GM19455 (cell line): ENCODE measurements around the gene SAMD7.
A peak's percentile ranks its signal among the peaks of the same experiment; 100 is the strongest.

Experiments
- ATAC-seq: cut with Tn5 transposase; IDR thresholded peaks from one replicate; pipeline ENCODE4 v1.9.1; 2021; ENCODE audit not compliant: unreplicated experiment

The SAMD7 gene

DNA sequence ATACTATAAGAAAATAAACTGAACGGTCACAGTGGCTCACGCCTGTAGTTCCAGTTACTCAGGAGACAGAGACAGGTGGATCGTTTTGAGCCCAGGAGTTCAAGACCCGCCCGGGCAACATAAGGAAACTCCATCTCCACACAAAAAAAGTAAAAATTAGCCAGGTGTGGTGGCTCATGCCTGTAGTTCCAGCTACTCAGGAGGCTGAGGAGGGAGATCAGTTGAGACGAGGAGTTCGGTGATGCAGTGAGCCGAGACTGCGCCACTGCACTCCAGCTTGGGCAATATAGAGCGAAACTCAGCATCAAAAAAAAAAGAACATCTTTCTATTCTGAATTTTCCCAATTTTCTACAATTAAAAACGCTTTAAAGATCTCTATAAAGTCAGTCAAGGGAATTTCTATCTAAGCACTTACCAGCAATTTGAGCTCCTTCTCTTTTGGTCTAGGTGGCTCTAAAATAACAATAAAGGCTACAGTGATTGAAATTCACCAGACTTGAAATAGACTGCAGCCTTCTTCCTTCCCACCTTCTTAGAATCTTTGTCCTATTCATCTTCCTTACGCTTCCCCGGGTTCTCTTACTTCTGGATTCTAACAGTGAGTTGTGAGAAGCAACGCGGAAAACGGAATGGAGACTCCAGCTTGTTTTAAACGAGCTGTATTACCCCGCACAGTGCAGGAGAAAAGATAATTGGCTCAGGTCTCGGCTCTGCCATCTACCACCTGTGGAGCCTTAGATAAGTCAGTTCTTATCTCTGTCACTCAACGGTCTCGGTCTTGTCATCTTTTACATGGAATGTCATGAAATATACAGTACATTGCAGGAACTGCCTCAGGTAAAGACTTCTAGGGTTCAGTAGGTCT lies 54.4 kb downstream of the SAMD7 start:
- ATAC-seq = peak; percentile 30

DNA sequence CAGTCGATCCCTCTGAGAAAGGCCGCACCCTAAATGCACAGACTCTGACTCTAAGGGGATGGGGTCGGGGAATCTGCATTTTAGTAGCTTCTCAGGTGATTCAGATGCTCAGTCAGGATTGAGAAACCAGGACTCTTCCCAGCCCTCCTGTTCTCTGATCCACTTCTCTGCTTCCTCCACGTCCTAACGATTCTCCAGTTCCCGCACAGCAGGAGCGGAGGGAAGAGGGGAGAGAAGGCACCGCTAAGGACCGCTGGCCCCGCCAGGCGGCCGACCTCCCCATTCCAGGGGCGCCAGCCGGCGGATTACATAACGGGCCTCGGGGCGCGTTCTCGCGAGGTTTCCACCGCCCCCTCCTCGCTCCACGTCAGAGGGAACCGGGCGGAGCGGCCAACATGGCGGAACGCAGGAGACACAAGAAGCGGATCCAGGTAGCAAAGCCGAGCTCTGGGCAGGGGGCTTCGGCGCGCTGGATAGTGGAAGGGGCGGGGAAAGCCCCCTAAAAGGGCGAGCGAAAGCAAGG lies 55.1 kb downstream of the SAMD7 start, which contains the start of gene SEC62:
Gene SEC62, plus strand, starts transcription at position 380 of the 523 bp plus-strand sequence. Its CDS starts 16 bp downstream, at position 396.
- peak; percentile 92 for ATAC-seq

DNA sequence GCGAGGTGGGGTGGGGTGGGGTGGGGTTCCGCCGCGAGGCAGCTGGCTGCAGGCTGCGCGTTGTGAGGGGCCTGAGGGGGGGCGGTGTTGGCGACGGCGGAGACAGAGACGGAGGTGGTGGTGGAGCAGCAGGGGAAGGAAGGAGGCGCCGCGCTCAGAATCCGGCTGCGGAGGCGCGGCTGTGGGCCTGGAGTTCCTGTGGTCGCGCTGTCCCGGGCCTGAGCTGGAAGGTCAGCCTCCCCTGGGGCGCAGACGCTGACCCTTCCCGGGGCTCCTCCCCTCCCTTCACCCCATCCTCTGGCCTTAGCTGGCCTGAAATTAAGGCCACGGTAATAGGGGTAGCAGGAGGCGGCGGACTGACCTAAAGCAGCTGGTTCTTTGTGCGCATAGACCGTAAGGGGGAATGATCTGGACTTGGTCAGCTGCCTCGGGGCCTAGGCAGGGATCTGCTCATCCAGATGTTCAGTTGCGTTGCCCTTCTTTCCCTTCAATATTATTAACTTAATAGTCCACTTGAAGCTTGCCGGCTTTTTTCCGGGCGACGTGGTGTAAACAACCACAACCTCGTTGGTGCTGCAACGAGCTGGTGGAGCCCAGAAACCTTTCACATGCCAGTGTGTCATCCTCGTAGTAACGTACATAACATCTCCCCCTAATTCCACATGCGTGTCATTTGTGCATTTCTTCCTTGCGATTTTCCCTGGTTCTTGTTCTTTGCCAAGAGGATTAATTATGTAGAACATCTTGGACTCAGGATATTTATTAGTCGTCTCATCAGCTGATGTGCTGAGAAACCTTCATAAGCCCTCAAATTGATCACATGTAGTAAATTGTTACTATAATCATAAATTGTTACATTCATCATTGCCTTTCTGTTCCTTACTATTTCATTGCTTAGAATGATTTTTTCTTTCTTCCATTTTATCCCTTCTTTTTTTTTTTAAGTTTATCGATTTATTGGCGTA lies 55.9 kb downstream of the SAMD7 start:
- ATAC-seq = peak; percentile 36

DNA sequence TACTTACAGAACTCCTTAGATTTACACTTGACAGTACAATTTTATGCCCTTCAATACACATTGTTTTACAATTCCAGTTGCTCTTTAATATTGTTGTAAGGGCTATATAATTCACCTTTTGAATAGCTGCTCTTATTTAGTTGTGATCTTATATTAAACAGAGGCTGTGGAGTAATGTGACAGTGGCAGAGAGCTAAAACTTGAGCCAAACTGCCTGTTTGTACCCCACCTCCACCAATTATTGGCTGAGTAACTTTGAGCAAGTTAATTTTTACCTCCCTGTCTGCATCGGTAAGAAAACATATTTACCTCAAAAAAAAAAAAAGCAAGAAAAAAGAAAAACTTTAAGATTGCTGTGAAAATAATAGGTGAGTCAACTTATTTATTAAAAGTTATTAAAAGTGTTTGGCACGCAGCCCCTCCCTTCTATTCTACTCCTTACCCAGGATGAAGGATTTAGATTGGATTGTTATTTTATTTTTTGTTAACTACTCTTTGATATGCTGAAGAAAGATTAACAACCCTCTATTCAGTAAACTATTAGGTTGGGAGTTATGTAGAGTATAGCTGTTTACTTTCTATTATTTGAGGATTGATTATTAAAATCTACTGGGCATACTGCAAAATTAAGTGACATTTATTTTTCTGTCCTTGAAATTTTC lies 57.0 kb downstream of the SAMD7 start:
- no peak for ATAC-seq

DNA sequence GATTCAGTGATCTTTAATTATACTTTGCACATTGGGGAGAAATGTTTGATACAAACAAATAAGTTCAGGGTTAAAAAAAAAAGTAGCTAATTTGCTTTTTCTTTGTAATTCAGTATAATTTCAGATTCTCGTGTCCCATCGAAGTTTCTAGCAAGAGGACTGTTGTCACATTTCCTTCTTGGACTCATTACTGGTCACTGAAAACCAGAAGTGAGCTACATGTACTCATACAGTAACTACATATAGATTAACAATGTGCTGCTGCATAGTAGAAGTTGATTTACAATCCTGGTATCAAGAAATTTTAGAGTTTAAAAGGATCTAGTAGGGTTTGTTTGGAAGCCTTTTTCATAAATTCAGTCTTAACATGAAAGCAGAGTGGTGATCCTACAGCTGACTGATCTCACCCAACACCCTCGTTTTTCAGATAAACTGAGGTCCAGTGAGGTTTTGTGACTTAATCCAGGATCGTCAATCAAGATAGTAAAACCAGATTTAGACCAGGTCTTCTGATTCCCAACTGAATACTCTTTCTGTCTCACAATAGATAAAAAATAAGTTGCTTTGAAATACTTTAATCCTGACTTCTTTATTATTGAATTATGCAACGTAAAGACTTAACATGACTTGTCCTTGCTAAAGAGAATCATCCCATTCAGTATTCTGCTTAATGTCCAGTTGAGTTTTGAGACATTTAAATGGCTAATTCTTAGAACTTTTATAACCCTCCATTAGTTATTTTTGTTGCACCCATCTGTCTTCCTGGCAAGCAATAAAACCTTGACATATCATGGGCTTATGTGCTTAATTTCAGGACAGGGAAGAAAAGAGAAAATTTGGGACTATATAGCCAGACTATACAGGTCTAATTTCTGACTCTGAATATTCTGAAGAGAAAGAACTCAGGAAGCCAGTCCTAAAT lies 58.1 kb downstream of the SAMD7 start:
- no peak for ATAC-seq

DNA sequence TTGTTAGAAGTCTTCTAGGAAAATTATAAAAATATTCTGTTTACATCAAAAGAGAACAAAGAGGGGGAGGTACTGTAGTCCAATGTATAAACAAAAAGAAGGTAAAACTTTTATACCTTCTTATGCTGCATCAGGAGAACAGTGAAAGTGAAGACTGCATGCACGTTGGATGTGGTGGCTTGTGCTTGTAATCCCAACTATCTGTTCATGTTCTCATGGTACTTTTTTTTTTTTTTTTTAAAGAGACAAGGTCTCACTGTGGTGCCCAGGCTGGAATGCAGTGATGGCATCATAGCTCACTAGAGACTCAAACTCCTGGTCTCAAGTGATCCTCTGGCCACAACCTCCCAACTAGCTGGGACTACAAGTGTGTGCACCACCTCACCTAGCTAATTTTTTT lies 59.5 kb downstream of the SAMD7 start:
- no peak for ATAC-seq

DNA sequence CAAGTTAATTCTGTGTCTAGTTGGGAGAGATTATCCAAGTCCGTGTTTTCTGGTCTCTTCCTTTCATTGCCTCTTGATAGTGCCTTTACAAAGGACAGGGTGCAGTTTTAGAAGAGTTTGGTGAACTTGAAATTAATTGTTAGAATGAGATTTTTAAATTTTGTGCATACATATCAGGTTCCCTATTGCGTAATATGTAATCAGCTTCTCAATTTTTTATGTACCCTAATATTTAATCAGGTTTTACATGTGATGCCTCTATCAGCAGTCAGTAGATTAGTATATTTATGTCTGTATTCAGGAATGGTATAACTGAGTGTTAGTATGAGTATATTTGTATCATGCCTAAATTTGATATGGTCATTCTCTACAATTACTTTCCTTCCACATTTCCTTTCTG lies 60.1 kb downstream of the SAMD7 start:
- no peak for ATAC-seq

DNA sequence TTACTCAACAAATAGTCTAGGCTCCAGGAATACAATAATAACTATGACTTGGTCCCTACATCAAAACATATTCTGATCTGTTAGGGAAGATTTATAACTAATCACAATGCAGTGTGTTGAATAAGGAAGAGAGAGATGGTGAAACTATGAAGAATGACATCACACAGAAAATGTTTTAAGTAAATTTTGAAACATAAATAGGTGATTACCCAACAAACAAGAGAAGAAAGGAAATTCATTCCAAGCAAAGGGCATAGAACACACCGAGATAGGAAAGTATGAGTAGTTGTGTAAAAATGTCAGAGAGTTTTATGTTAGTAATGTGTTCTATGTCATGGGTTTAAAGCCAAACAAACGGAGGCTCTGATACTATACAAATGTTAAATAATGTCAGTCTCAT lies 68.7 kb downstream of the SAMD7 start:
- no peak for ATAC-seq

DNA sequence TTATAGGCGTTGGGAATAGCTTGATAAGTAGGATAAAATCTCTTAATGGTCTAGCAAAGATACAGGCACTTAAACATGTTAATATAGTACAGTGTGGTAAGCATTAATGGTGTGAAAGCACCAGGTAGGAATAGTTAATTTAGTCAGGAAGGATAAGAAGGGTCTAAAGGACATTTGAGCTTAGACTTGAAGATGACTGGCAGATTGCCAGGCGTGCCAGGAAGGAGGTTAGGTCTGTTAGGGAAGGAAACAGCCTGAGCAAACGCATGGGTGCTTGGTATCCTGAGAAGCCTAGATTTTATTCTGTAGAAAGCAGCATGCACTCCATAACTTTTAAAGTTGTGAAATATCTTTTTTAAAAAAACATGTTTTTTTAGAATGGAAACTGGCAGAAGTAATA lies 72.9 kb downstream of the SAMD7 start:
- no peak for ATAC-seq
